ENCODE data around the gene IGSF22. TPM values are rescaled to one million over a fixed set of nuclear protein-coding genes. Genes with fewer than 3 reads are reported as not detected.

Gene IGSF22
- total and polyA plus RNA-seq, 8 donors, result 0.16 to 1.2 (median 0.69) TPM

DNA sequence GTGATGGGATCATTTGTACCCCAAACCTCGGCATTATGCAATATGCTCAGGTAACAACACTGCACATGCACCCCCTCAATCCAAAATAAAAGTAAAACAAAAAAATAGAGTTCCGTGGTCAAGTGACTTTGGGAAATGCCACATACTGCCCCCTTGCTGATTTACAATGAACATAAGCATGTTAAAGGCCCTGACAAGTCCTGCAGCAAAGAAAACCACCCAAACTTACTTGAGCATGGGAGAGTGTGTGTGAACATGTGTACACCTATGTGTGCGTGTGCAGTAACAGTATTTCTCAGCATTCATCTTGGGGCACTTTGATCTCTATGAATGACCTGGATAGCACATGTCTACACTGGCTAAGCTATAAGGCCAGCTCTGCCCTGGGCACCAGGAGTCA, 15.8 kb upstream of the IGSF22 start:
- H3K4me1 ChIP-seq, result no peaks in the 10 kb centered on the region
- no peak overlapping the region for H3K4me3 ChIP-seq
- FAIRE-seq, result no peak
- no peaks in the 10 kb centered on the region for H3K27me3 ChIP-seq
- TF ChIP-seq, protein P1, sequence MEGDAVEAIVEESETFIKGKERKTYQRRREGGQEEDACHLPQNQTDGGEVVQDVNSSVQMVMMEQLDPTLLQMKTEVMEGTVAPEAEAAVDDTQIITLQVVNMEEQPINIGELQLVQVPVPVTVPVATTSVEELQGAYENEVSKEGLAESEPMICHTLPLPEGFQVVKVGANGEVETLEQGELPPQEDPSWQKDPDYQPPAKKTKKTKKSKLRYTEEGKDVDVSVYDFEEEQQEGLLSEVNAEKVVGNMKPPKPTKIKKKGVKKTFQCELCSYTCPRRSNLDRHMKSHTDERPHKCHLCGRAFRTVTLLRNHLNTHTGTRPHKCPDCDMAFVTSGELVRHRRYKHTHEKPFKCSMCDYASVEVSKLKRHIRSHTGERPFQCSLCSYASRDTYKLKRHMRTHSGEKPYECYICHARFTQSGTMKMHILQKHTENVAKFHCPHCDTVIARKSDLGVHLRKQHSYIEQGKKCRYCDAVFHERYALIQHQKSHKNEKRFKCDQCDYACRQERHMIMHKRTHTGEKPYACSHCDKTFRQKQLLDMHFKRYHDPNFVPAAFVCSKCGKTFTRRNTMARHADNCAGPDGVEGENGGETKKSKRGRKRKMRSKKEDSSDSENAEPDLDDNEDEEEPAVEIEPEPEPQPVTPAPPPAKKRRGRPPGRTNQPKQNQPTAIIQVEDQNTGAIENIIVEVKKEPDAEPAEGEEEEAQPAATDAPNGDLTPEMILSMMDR (IDR thresholded peaks at IDR 0.05), result no peak
- intact Hi-C loops (cut with DNase I), result no loop called here
- no peak for ATAC-seq
- no peak for DNase-seq
- H3K27ac ChIP-seq, result no peak overlapping the region
- no peaks in the 10 kb centered on the region for H3K9me3 ChIP-seq
- no peaks in the 10 kb centered on the region for H3K36me3 ChIP-seq
- WGBS, 2 donors, result 78 to 84% methylated on average over 3 of the region's 3 CpGs

DNA sequence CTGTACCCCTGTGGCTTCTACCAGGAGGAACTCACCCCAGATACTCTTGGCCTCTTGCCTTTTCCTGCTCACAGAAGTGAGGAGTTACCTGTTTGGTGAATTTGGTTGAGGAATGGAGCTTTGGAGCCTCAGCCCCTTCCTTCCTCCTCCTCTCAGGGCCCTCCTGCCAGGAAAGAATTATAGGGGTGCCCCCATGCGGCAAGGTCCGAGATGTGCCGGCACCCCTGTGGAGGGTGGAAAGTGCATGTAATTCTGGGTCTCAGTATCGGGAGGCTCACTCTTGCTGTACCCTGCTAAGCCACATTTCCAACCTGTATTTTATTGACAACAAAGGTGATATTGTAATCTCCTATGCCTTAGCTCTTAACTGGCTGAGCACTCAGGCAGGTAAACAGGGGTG, 13.7 kb upstream of the IGSF22 start:
- ATAC-seq, result no peak
- Histone ChIP-seq H3K4me3 (no peak overlapping the region), H3K9me3 (no peaks in the 10 kb centered on the region), H3K4me1 (no peaks in the 10 kb centered on the region), H3K27ac (no peak overlapping the region), H3K36me3 (no peaks in the 10 kb centered on the region), H3K27me3 (no peaks in the 10 kb centered on the region)
- 47 to 63% methylated on average over 4 of the region's 4 CpGs for WGBS, 2 donors
- TF ChIP-seq, protein P1 (IDR thresholded peaks at IDR 0.05), result no peak
- intact Hi-C loops (cut with DNase I), result loop anchor here in 1 of 3 donors (10.0 kb wide), 1 partner anchor 185 kb away; no protein-coding TSS in a partner anchor
- FAIRE-seq, result no peak
- no peak for DNase-seq

DNA sequence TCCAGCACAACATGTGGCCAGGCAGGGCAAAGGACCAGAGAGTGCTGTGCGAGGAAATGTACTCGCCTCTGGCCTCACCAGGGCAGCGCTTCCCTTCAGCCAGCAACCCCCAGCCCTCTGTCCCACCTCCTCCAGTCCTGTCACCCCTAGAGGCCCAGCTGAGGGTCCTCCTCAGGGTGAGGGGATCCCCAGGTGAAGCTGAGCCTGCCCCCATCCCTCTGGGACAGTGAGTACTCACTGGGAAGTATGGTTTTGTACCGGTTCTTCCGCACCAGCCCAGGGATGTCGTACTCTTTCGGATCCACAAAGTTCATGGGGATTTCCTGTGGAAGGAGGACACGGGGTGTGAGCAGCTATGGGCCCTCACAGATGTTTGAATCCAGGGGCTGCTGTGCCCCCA, 11.7 kb upstream of the IGSF22 start:
- Histone ChIP-seq H3K27ac (no peak overlapping the region), H3K4me3 (no peak overlapping the region), H3K4me1 (no peaks in the 10 kb centered on the region), H3K9me3 (no peaks in the 10 kb centered on the region), H3K27me3 (no peaks in the 10 kb centered on the region), H3K36me3 (no peaks in the 10 kb centered on the region)
- WGBS, 2 donors, result 86 to 90% methylated on average over 8 of the region's 8 CpGs
- TF ChIP-seq, protein P1 (IDR thresholded peaks at IDR 0.05), result no peak
- intact Hi-C loops (cut with DNase I), result loop anchor here in 1 of 3 donors (10.0 kb wide), 1 partner anchor 183 kb away; no protein-coding TSS in a partner anchor
- ATAC-seq (no peak), FAIRE-seq (no peak), DNase-seq (no peak)

DNA sequence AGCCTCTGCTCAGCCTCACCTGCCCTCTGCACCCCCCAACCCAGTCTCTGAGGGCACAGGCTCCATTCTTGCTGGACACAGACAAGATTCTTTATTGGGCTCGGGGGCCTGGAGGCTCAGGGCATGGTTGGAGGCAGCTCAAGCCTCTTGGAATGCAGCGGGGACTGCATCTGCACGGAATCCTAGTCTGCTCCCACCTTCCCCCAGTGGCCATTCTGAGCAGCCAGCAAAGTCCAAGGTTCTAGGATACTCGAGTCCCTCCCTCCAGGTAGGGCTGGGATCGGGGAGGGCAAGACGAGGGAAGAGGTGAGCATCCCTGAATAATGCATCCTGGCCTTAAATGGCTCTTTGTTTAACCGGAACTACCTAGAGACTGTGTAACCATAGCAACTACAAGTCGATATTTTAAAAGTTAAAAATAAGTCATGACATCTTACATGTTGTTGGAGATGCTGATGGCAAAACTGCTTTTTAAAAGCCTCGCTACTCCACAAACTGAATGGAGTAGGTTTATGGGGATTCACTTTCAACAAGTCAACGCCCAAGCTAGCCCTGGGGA, 10.7 kb upstream of the IGSF22 start:
- no peaks in the 10 kb centered on the region for H3K4me1 ChIP-seq
- DNase-seq, result no peak
- intact Hi-C loops (cut with DNase I), result loop anchor here in 1 of 3 donors (10.0 kb wide), 1 partner anchor 182 kb away; no protein-coding TSS in a partner anchor
- H3K4me3 ChIP-seq, result no peak overlapping the region
- no peak for FAIRE-seq
- no peaks in the 10 kb centered on the region for H3K36me3 ChIP-seq
- WGBS, 2 donors, result 39 to 47% methylated on average over 10 of the region's 10 CpGs
- H3K27me3 ChIP-seq, result no peaks in the 10 kb centered on the region
- no peak for ATAC-seq
- TF ChIP-seq, protein P1 (IDR thresholded peaks at IDR 0.05), result no peak
- no peaks in the 10 kb centered on the region for H3K9me3 ChIP-seq
- no peak overlapping the region for H3K27ac ChIP-seq

DNA sequence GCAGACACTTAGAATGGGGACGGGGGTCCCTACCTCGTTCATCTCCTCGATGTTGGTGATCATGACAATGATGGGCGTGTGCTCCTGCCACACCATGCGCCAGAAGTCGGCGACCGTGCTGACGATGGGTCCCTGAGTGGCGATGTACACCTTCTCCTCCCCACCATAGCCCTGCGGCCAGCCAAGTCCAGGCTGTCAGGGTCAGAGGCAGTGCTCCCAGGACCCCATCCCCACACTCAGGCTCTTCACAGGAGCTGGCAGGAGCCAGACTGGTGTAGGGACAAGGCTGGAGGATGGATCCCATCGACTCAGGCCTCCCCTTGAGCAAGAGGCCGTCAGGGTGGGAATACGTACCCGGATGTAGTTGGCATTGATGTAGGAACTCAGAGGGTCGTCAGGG, 7.2 kb upstream of the IGSF22 start:
- TF ChIP-seq, protein P1 (IDR thresholded peaks at IDR 0.05), result no peak
- WGBS, 2 donors, result 66 to 78% methylated on average over 16 of the region's 16 CpGs
- Histone ChIP-seq H3K27ac (no peak overlapping the region), H3K27me3 (no peaks in the 10 kb centered on the region), H3K36me3 (no peaks in the 10 kb centered on the region), H3K9me3 (no peaks in the 10 kb centered on the region), H3K4me3 (no peak overlapping the region), H3K4me1 (no peaks in the 10 kb centered on the region)
- no peak for FAIRE-seq
- intact Hi-C loops (cut with DNase I), result loop anchor here in 1 of 3 donors (10.0 kb wide), 1 partner anchor 178 kb away; no protein-coding TSS in a partner anchor
- no peak for ATAC-seq
- DNase-seq, result no peak
